Thoracic aorta (tissue), 2 donors: ENCODE data around the gene CR1L. TPM values are rescaled to one million over a fixed set of nuclear protein-coding genes. Genes with fewer than 3 reads are reported as not detected.
"Not testable (repeated sequence)": the region's sequence is repeated elsewhere in the genome, so short reads cannot be mapped to it uniquely, and the experiment has no call there.

Experiments
- ATAC-seq: fragments of 150-250 bp; one replicate; pipeline ENCODE4 v1.8.0; 2017; ENCODE audit warnings: low read depth; ENCODE audit not compliant: insufficient number of reproducible peaks, low FRiP score
- DNase-seq: peaks from one replicate; pipeline ENCODE4 v3.0.0-alpha.2; 2020; ENCODE audit warnings: low spot score
- H3K27ac ChIP-seq, 2 donors: fragments of 200-600 bp; sonication (generic); 1 replicate in 1 of 2; 2 replicates in 1 of 2; pipeline ENCODE4 v1.5.1; 2016; ENCODE audit warnings: mild to moderate bottlenecking in 2 of 2, moderate library complexity in 2 of 2
- H3K27me3 ChIP-seq: fragments of 200-600 bp; sonication (generic); replicated peaks from 2 replicates; pipeline ENCODE4 v1.6.0; 2016; ENCODE audit warnings: mild to moderate bottlenecking; ENCODE audit not compliant: insufficient read depth
- H3K36me3 ChIP-seq: fragments of 200-600 bp; sonication (generic); one replicate; pipeline ENCODE4 v1.5.1; 2016
- H3K4me1 ChIP-seq, 2 donors: fragments of 200-600 bp; sonication (generic); 1 replicate in 1 of 2; 2 replicates in 1 of 2; pipeline versions ENCODE4 v1.5.1 to v1.6.0; 2016; ENCODE audit warnings: low read depth in 2 of 2, mild to moderate bottlenecking in 1 of 2; ENCODE audit not compliant: control insufficient read depth in 1 of 2
- H3K4me3 ChIP-seq: fragments of 200-600 bp; sonication (generic); 2 replicates; pipeline ENCODE4 v1.5.1; 2016; ENCODE audit warnings: mild to moderate bottlenecking
- H3K9me3 ChIP-seq: fragments of 200-600 bp; sonication (generic); 2 replicates; pipeline ENCODE4 v1.5.1; 2016
- total RNA-seq, 2 donors: library from RNA; depleted of rRNA; stranded (reverse); fragments of >200 nt; gene quantifications; one replicate each; pipeline versions ENCODE4 v1.1.0 to v1.2.3, GENCODE V29; 2016
- TF ChIP-seq, protein P1 (sequence below): fragments of 200-600 bp; sonication (generic); IDR thresholded peaks from one replicate; pipeline ENCODE4 v1.5.1; 2019; ENCODE audit warnings: antibody characterized with exemption

Gene CR1L
- total RNA-seq, 2 donors from 2014 or later: not detected

DNA sequence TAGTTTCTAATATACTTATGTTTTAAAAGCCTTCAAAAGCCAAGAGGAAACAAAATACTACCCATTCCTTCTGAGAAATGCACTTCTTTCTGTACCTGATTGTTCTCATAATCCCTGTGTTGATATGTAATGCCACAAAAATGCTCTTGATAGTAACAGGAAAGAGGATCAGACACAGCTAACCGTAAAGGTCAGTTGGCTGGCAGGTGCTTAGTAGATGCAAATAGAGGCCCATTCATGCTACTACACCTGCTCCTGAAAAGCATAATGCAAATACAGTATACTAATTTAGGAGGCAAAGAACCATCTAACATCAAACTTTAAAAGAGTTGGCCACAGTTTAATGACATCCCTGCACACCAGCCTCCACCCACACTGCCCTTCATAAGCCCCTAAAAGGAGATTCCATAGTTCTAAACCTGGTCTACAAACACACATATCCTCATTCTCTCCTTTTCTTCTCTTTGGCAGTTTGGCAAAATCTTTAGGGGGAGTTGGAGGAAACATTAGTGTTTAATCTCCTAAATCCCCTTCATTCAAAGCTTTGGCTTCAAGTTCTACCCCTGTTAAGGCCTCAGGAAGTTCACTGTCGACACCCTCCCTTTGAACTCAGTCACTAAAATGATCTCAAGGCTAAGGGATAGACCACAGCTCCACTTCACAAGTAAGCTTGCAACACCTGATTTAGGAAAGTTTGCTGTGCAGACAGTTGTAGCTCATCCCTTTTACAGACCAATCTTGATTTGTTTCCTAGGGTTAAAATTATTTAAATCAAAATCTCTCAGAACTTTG is 104.0 kb downstream of the CR1L start:
- no peaks in the 10 kb centered on the region for H3K36me3 ChIP-seq
- no peak for DNase-seq
- TF ChIP-seq, protein P1, sequence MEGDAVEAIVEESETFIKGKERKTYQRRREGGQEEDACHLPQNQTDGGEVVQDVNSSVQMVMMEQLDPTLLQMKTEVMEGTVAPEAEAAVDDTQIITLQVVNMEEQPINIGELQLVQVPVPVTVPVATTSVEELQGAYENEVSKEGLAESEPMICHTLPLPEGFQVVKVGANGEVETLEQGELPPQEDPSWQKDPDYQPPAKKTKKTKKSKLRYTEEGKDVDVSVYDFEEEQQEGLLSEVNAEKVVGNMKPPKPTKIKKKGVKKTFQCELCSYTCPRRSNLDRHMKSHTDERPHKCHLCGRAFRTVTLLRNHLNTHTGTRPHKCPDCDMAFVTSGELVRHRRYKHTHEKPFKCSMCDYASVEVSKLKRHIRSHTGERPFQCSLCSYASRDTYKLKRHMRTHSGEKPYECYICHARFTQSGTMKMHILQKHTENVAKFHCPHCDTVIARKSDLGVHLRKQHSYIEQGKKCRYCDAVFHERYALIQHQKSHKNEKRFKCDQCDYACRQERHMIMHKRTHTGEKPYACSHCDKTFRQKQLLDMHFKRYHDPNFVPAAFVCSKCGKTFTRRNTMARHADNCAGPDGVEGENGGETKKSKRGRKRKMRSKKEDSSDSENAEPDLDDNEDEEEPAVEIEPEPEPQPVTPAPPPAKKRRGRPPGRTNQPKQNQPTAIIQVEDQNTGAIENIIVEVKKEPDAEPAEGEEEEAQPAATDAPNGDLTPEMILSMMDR: no peak
- no peak overlapping the region for H3K27ac ChIP-seq
- ATAC-seq: no peak
- H3K9me3 ChIP-seq: no peaks in the 10 kb centered on the region
- no peaks in the 10 kb centered on the region for H3K27me3 ChIP-seq
- peaks cover 13 to 28% of the 10 kb centered on the region in 2 donors for H3K4me1 ChIP-seq
- H3K4me3 ChIP-seq: no peak overlapping the region

DNA sequence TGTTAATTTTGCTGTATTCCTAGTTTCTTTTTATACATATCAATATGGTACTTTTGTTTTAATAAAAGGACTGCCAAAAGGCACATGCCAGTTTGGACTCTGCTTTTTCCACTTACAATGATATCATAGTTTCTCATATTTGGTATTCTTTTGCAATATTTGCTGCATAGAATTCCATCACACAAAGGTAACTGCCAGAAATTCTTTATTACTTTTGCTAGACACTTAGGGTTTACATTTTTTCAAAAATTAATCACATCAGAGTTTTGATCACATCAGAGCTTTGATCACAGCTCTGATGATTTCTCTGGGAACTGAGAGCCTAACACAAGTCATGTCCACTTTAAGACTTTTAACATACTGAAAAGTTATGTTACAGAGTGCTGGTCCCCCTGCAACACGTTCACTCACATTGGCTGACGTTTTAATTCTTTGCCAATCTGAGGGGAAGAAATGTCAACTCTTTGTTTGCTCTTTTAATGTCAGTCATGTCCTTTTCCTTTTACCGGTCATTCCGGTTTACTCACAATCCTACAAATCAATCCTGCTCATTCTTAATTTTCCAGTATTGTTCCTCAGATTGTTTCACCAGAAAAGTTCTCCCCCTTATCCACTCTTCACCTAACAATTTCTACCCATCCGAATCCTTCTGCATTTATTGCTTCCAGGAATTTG is 105.8 kb downstream of the CR1L start:
- Histone ChIP-seq H3K4me1 (peaks cover 13 to 46% of the 10 kb centered on the region in 2 donors), H3K9me3 (no peaks in the 10 kb centered on the region), H3K27ac (peak overlapping the region; percentile 93 to 97), H3K36me3 (no peaks in the 10 kb centered on the region), H3K4me3 (peak overlapping the region; percentile 93), H3K27me3 (no peaks in the 10 kb centered on the region)
- no peak for DNase-seq
- ATAC-seq: no peak
- TF ChIP-seq, protein P1: no peak

- not testable (repeated sequence) for DNase-seq, H3K36me3 ChIP-seq, H3K9me3 ChIP-seq, H3K27me3 ChIP-seq
- Histone ChIP-seq H3K27ac (peak overlapping the region; percentile 93 to 97), H3K4me3 (peak overlapping the region; percentile 93), H3K4me1 (peaks cover 13 to 49% of the 10 kb centered on the region in 2 donors)
- ATAC-seq: peak; percentile 1
Measured at GRCh38 chr1:207751463-207751789, 106.5 kb downstream of the CR1L start.

GRCh38 chr1:207751790-207752455 is 107.0 kb downstream of the CR1L start, which contains the start of gene CD46:
Gene CD46 (plus strand): TSS chr1:207752054. CDS start chr1:207752213, 159 bp downstream.
- DNase-seq (peak; percentile 90), ATAC-seq (peak; percentile 97)
- Histone ChIP-seq H3K4me3 (peak within 1 kb of the TSS; percentile 93), H3K27ac (peak within 1 kb of the TSS; percentile 93 to 97), H3K4me1 (peaks cover 13 to 49% of the 10 kb centered on the region in 2 donors), H3K27me3 (no peaks in the 10 kb centered on the region), H3K9me3 (no peaks in the 10 kb centered on the region), H3K36me3 (no peaks in the 10 kb centered on the region)
- TF ChIP-seq, protein P1: no peak

DNA sequence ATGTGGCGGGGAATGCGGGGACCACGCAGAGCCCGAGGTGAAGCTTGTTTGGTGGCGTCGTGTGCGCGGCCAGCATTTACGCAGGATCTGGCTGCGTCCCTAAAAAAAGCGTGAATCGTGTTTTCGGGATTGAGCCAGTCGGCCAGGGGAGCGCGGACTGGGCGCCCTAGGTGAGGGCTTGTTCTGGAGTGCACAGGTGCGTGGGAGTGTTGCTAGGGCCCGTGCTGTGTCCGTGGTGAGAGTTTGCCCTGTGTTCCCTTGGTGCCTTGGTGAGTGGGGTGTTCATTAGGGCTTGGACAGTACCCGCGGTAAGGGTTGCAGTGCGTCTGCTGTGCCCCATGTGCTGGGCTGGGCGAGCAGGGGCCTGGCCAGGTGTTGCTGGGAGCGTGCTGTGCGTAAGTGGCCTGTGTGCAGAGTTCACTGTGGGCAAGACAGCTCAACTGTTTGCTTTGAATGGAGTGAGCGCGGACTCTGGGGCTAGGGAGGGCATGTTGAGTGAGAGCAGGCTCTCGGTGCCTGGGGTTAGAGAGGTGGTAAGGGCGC is 107.6 kb downstream of the CR1L start:
- H3K36me3 ChIP-seq: no peaks in the 10 kb centered on the region
- peak overlapping the region; percentile 93 to 94 for H3K27ac ChIP-seq
- TF ChIP-seq, protein P1: no peak
- DNase-seq (no peak), ATAC-seq (no peak)
- peak overlapping the region; percentile 93 for H3K4me3 ChIP-seq
- no peaks in the 10 kb centered on the region for H3K27me3 ChIP-seq
- H3K4me1 ChIP-seq: peaks cover 13 to 49% of the 10 kb centered on the region in 2 donors
- no peaks in the 10 kb centered on the region for H3K9me3 ChIP-seq
